Thyroid gland (tissue), 4 donors: Measurements from ENCODE around the gene BMPR1B.

Source experiments
- CTCF ChIP-seq, 6 experiments: fragments of 200-600 bp in 3 of 6; fragments of 450-650 bp in 3 of 6; sonication (generic) in 3 of 6; IDR thresholded peaks; one replicate each; pipeline ENCODE4 v1.5.1; 2016 to 2019; ENCODE audit warnings: antibody characterized with exemption in 6 of 6, mild to moderate bottlenecking in 2 of 6, inconsistent platforms in 1 of 6, moderate library complexity in 1 of 6
- POLR2A ChIP-seq, 2 donors: fragments of 450-650 bp; IDR thresholded peaks; one replicate each; pipeline ENCODE4 v1.6.1; 2017; ENCODE audit warnings: antibody characterized with exemption in 2 of 2, mild to moderate bottlenecking in 2 of 2, moderate library complexity in 1 of 2

DNA sequence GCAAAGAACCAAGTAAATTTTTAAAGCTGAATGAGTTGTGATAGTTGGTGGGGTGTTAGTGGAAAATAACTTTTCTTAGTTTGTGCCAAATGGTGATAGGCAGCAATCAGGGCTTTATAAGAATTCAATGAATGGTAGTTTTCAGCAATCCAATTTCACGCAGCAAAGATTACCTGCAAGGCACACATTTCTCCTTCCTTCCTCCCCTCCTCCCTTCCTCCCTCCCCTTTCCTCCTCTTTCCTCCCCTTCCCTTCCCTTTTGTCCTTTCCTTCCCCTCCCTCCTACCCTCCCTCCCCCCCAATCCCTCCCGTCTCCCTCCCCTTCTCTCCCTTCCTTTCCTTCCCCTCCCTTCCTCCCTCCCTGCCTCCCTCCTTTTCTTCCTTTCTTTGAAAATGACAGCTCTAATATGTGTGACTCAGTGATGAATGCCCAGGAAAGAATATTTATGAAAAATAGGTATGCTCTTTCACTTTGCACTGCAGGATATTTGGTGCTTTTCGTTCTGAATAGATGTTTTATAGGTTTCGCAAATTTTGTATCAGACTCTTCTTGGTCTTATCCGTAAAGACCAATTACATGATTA lies 168.1 kb downstream of the BMPR1B start:
- TF ChIP-seq CTCF (IDR thresholded peaks at IDR 0.05), result no peak
- TF ChIP-seq POLR2A (IDR thresholded peaks at IDR 0.05), result no peak
